Measurements from ENCODE around the gene STAT3. TPM values are rescaled to one million over a fixed set of nuclear protein-coding genes. Genes with fewer than 3 reads are reported as not detected.

STAT3 gene
- total and polyA plus RNA-seq, 9 of the 15 experiments (the other 6 are each of a cell fraction or from before 2014, with no cell fraction given), result 90.0 to 179 (median 114) TPM

DNA sequence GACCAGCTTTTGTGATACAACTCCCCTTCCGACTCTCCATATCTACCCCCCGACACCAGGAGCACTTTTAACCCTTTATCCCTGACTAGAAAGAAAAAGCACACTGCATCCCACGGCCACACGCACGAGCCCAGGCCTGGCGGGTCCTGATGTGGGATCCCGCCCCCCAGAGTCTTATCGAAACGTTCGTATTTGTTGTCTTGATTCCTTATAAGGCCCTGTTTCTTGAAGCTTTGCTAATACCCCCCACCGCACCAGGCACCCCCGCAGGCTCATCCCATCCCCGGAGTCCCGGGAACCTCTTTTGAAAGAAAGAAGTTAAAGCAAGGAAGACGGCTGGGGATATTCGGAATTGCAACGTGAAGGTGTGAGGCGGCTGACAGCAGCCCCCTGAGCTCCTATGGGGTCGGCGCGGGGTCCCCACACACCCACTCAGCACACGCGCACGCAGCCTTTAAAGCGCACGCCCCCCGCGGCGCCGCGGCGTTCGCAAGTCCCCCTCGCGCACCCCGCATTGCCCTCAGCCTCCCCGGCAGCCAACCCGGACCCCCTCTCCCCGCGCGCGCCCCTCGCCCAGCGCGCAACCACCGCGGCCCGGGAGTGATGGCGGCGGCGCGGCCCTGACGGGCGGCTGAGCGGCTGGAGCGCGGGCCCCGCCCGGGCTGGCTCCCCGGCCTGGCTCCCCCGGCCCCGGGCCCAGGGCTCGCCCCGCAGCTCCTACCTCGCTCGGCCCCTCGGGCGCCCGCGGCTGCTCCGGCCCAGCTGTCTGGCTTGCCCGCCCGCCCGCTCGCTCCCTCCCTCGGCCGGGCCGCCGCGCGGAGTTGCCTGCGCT lies 112.5 kb downstream of the STAT3 start (continued):
- TF ChIP-seq FOXA3 (CRISPR knock-in tag; conservative IDR thresholded peaks at IDR 0.05 in 1 of 2, IDR thresholded peaks at IDR 0.05 in 1 of 2) (no peak), EP300 (IDR thresholded peaks at IDR 0.05; ENCODE audit: low read length) (peak; percentile 49; the same call in 1 of the 2 replicates), RCOR1 (IDR thresholded peaks at IDR 0.05; ENCODE audit: borderline replicate concordance in 1 of 2, low read depth in 2 of 2, low read length in 2 of 2) (peak in 1 of 2 experiments; percentile 32; a peak in 2 of 4 replicates), KLF6 (CRISPR knock-in tag; IDR thresholded peaks at IDR 0.05; ENCODE audit: borderline replicate concordance) (no peak), ZEB2 (IDR thresholded peaks at IDR 0.05) (0 out of 2 replicates have a peak, but pooled peaks have one; percentile 23), MAFG (tag; conservative IDR thresholded peaks at IDR 0.05) (no peak), JUND (IDR thresholded peaks at IDR 0.05; ENCODE audit: borderline replicate concordance, low read depth, low read length) (peak; percentile 25; the same call in 1 of the 2 replicates), JUND (tag; IDR thresholded peaks at IDR 0.05; ENCODE audit: borderline replicate concordance, low read depth, low read length) (no peak), MBD2 (IDR thresholded peaks at IDR 0.05; ENCODE audit: borderline replicate concordance, low read depth) (no peak), ERF (CRISPR knock-in tag; IDR thresholded peaks at IDR 0.05) (0 out of 2 replicates have a peak, but pooled peaks have one; percentile 9)
- TF ChIP-seq, protein P1, sequence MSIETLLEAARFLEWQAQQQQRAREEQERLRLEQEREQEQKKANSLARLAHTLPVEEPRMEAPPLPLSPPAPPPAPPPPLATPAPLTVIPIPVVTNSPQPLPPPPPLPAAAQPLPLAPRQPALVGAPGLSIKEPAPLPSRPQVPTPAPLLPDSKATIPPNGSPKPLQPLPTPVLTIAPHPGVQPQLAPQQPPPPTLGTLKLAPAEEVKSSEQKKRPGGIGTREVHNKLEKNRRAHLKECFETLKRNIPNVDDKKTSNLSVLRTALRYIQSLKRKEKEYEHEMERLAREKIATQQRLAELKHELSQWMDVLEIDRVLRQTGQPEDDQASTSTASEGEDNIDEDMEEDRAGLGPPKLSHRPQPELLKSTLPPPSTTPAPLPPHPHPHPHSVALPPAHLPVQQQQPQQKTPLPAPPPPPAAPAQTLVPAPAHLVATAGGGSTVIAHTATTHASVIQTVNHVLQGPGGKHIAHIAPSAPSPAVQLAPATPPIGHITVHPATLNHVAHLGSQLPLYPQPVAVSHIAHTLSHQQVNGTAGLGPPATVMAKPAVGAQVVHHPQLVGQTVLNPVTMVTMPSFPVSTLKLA (conservative IDR thresholded peaks at IDR 0.05), result peak; percentile 62 to 76
- TF ChIP-seq, protein P2, sequence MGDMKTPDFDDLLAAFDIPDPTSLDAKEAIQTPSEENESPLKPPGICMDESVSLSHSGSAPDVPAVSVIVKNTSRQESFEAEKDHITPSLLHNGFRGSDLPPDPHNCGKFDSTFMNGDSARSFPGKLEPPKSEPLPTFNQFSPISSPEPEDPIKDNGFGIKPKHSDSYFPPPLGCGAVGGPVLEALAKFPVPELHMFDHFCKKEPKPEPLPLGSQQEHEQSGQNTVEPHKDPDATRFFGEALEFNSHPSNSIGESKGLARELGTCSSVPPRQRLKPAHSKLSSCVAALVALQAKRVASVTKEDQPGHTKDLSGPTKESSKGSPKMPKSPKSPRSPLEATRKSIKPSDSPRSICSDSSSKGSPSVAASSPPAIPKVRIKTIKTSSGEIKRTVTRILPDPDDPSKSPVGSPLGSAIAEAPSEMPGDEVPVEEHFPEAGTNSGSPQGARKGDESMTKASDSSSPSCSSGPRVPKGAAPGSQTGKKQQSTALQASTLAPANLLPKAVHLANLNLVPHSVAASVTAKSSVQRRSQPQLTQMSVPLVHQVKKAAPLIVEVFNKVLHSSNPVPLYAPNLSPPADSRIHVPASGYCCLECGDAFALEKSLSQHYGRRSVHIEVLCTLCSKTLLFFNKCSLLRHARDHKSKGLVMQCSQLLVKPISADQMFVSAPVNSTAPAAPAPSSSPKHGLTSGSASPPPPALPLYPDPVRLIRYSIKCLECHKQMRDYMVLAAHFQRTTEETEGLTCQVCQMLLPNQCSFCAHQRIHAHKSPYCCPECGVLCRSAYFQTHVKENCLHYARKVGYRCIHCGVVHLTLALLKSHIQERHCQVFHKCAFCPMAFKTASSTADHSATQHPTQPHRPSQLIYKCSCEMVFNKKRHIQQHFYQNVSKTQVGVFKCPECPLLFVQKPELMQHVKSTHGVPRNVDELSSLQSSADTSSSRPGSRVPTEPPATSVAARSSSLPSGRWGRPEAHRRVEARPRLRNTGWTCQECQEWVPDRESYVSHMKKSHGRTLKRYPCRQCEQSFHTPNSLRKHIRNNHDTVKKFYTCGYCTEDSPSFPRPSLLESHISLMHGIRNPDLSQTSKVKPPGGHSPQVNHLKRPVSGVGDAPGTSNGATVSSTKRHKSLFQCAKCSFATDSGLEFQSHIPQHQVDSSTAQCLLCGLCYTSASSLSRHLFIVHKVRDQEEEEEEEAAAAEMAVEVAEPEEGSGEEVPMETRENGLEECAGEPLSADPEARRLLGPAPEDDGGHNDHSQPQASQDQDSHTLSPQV (IDR thresholded peaks at IDR 0.05), result 0 out of 2 replicates have a peak, but pooled peaks have one; percentile 6
- TF ChIP-seq, protein P3, sequence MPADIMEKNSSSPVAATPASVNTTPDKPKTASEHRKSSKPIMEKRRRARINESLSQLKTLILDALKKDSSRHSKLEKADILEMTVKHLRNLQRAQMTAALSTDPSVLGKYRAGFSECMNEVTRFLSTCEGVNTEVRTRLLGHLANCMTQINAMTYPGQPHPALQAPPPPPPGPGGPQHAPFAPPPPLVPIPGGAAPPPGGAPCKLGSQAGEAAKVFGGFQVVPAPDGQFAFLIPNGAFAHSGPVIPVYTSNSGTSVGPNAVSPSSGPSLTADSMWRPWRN (IDR thresholded peaks at IDR 0.05; ENCODE audit: low read depth), result 0 out of 2 replicates have a peak, but pooled peaks have one; percentile 32
- TF ChIP-seq, protein P4, sequence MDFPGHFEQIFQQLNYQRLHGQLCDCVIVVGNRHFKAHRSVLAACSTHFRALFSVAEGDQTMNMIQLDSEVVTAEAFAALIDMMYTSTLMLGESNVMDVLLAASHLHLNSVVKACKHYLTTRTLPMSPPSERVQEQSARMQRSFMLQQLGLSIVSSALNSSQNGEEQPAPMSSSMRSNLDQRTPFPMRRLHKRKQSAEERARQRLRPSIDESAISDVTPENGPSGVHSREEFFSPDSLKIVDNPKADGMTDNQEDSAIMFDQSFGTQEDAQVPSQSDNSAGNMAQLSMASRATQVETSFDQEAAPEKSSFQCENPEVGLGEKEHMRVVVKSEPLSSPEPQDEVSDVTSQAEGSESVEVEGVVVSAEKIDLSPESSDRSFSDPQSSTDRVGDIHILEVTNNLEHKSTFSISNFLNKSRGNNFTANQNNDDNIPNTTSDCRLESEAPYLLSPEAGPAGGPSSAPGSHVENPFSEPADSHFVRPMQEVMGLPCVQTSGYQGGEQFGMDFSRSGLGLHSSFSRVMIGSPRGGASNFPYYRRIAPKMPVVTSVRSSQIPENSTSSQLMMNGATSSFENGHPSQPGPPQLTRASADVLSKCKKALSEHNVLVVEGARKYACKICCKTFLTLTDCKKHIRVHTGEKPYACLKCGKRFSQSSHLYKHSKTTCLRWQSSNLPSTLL (IDR thresholded peaks at IDR 0.05), result no peak
- TF ChIP-seq, protein P5, sequence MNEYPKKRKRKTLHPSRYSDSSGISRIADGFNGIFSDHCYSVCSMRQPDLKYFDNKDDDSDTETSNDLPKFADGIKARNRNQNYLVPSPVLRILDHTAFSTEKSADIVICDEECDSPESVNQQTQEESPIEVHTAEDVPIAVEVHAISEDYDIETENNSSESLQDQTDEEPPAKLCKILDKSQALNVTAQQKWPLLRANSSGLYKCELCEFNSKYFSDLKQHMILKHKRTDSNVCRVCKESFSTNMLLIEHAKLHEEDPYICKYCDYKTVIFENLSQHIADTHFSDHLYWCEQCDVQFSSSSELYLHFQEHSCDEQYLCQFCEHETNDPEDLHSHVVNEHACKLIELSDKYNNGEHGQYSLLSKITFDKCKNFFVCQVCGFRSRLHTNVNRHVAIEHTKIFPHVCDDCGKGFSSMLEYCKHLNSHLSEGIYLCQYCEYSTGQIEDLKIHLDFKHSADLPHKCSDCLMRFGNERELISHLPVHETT (CRISPR knock-in tag; conservative IDR thresholded peaks at IDR 0.05 in 1 of 2, IDR thresholded peaks at IDR 0.05 in 1 of 2), result peak in 1 of 2 experiments; percentile 4; a peak in 1 of 4 replicates
